Measurements from ENCODE around the gene TACC3. TPM values are rescaled to one million over a fixed set of nuclear protein-coding genes. Genes with fewer than 3 reads are reported as not detected.

Gene TACC3
- total and polyA plus RNA-seq, 12 donors, result 5.5 to 26.5 (median 11.4) TPM

GRCh38 chr4:1727117-1728031, 6.1 kb downstream of the TACC3 start:
- Histone ChIP-seq H3K9me3 (replicated peaks in 1 of 3) (no peaks in the 10 kb centered on the region), H3K27me3 (no peaks in the 10 kb centered on the region), H3K27ac (peak overlapping the region in 2 of 5 donors; percentile 23 to 35), H3K4me1 (replicated peaks in 1 of 2) (peaks cover 0 to 3% of the 10 kb centered on the region in 2 donors), H3K4me3 (peak overlapping the region in 1 of 4 donors; percentile 10), H3K36me3 (replicated peaks in 1 of 2) (peaks cover 0 to 14% of the 10 kb centered on the region in 2 donors)
- intact Hi-C loops (cut with DNase I), result loop anchor here (5.0 kb wide), 1 partner anchor 35 kb away; no protein-coding TSS in a partner anchor
- TF ChIP-seq POLR2A (IDR thresholded peaks at IDR 0.05), result no peak
- TF ChIP-seq, protein P1, sequence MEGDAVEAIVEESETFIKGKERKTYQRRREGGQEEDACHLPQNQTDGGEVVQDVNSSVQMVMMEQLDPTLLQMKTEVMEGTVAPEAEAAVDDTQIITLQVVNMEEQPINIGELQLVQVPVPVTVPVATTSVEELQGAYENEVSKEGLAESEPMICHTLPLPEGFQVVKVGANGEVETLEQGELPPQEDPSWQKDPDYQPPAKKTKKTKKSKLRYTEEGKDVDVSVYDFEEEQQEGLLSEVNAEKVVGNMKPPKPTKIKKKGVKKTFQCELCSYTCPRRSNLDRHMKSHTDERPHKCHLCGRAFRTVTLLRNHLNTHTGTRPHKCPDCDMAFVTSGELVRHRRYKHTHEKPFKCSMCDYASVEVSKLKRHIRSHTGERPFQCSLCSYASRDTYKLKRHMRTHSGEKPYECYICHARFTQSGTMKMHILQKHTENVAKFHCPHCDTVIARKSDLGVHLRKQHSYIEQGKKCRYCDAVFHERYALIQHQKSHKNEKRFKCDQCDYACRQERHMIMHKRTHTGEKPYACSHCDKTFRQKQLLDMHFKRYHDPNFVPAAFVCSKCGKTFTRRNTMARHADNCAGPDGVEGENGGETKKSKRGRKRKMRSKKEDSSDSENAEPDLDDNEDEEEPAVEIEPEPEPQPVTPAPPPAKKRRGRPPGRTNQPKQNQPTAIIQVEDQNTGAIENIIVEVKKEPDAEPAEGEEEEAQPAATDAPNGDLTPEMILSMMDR (IDR thresholded peaks at IDR 0.05), result no peak
- peak; percentile 53 to 82 (median 60) for DNase-seq
- WGBS, 4 donors, result 58 to 71% (median 62%) methylated on average over 15 to 18 of the region's 18 CpGs

DNA sequence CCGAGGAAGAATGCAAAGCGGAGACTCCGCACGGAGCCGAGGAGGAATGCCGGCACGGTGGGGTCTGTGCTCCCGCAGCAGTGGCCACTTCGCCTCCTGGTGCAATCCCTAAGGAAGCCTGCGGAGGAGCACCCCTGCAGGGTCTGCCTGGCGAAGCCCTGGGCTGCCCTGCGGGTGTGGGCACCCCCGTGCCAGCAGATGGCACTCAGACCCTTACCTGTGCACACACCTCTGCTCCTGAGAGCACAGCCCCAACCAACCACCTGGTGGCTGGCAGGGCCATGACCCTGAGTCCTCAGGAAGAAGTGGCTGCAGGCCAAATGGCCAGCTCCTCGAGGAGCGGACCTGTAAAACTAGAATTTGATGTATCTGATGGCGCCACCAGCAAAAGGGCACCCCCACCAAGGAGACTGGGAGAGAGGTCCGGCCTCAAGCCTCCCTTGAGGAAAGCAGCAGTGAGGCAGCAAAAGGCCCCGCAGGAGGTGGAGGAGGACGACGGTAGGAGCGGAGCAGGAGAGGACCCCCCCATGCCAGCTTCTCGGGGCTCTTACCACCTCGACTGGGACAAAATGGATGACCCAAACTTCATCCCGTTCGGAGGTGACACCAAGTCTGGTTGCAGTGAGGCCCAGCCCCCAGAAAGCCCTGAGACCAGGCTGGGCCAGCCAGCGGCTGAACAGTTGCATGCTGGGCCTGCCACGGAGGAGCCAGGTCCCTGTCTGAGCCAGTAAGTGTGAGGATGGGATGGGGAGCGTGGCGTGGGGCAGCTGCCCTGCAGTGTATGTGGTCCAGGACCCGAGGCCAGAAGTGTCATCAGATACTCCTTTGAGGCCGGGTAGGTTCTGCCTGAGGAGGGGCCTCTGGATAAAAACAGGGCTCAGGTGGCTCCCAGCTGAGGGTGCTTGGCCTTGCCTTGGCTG, 7.0 kb downstream of the TACC3 start:
- TF ChIP-seq POLR2A (IDR thresholded peaks at IDR 0.05), result no peak
- TF ChIP-seq, protein P1 (IDR thresholded peaks at IDR 0.05), result no peak
- H3K4me3 ChIP-seq, result peak overlapping the region in 1 of 4 donors; percentile 10
- intact Hi-C loops (cut with DNase I), result loop anchor here (5.0 kb wide), 1 partner anchor 36 kb away; no protein-coding TSS in a partner anchor
- H3K4me1 ChIP-seq (replicated peaks in 1 of 2), result no peaks in the 10 kb centered on the region
- WGBS, 4 donors, result 88 to 92% (median 90%) methylated on average over 17 to 31 of the region's 31 CpGs
- H3K27ac ChIP-seq, result peak overlapping the region in 1 of 5 donors; percentile 35
- H3K9me3 ChIP-seq (replicated peaks in 1 of 3), result no peaks in the 10 kb centered on the region
- no peak for DNase-seq
- no peaks in the 10 kb centered on the region for H3K27me3 ChIP-seq
- peaks cover 0 to 14% of the 10 kb centered on the region in 2 donors for H3K36me3 ChIP-seq (replicated peaks in 1 of 2)

- no peak overlapping the region for H3K4me3 ChIP-seq
- TF ChIP-seq POLR2A (IDR thresholded peaks at IDR 0.05), result no peak
- TF ChIP-seq, protein P1 (IDR thresholded peaks at IDR 0.05), result no peak
- H3K4me1 ChIP-seq (replicated peaks in 1 of 2), result no peaks in the 10 kb centered on the region
- no peaks in the 10 kb centered on the region for H3K27me3 ChIP-seq
- 94 to 97% (median 94%) methylated on average over 15 to 16 of the region's 16 CpGs for WGBS, 4 donors
- H3K36me3 ChIP-seq (replicated peaks in 1 of 2), result peaks cover 0 to 20% of the 10 kb centered on the region in 2 donors
- H3K27ac ChIP-seq, result no peak overlapping the region
- no peaks in the 10 kb centered on the region for H3K9me3 ChIP-seq (replicated peaks in 1 of 3)
- no peak for DNase-seq
- intact Hi-C loops (cut with DNase I), result no loop called here
These were observed 9.3 kb downstream of the TACC3 start for GRCh38 chr4:1730532-1731135.

All from adrenal gland (tissue), 12 donors.